Left ventricle myocardium superior (tissue), 1 donor: ENCODE data around the gene CLPTM1L. TPM values are rescaled to one million over a fixed set of nuclear protein-coding genes. Genes with fewer than 3 reads are reported as not detected.
"Not testable (repeated sequence)": the region's sequence is repeated elsewhere in the genome, so short reads cannot be mapped to it uniquely, and the experiment has no call there.

Experiments
- ATAC-seq: fragments of 200-7000 bp; cut with Tn5 transposase; one replicate; pipeline ENCODE4 v1.9.1; 2020; ENCODE audit warnings: mild to moderate bottlenecking, moderate library complexity
- DNase-seq: peaks from one replicate; pipeline ENCODE4 v3.0.0-alpha.2; 2020
- intact Hi-C: fragments of 100-400 bp; cut with micrococcal nuclease; formaldehyde crosslinking; loops from one replicate; pipeline ENCODE4 v1.11.0; 2022
- total RNA-seq: library from RNA; stranded (reverse); fragmentation: NEBNext Ultra II Directional; extraction: Animal tissue kit (Norgen Biotek cat#: 25700); gene quantifications from one replicate; pipeline ENCODE4 v1.2.1, GENCODE V29; 2021
- donor health status: DM: no; HTN: yes; CAD: no; lungs with severe emphysema.

Gene CLPTM1L
- total RNA-seq, 1 donor from 2014 or later = 31.5 TPM

DNA sequence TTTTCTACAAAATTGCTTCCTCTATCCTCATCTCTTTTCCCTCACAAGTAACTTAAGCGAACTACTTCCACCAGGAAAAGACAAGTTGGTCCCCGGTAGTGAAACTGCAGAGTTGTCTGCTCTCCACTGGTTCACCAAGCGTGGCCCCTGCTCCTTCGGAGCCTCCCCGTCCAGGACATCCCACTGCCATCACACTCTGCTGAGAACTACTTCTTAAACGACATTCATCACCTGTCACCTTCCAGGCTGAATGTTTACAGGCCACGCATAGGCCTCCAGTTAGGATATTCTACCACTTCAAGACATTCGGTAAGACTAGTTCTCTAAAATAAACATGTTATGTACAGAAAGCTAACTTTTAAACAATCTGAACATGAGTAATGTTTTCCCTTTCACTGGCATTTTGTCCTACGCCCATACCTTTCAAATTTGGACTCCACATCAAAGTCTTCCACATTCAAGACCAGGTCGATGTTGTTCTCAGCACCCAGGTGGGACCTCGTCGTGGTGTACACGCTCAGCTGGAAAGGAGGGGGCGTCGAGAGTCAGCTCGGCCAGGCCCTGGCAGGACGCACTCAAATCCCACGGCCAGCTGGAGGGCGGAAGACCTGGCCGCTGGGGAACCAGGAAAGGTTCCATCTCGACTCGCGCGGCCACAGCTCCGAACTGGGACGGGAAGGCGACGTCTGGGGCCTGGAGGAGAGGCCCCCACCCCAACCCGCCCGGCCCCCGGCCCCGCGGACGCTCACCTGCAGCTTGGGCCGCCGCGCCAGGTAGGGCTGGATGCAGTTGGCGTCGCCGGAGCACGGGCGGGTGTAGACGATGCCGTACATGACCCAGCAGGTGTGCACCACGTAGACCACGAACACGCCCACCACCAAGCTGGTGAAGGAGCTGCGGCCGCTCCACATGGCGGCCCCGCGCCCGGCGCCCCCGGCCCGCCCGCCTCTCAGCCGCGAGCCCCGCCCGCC, 683 bp downstream of the CLPTM1L start:
- intact Hi-C loops = no loop called here
- ATAC-seq (no peak), DNase-seq (no peak)

DNA sequence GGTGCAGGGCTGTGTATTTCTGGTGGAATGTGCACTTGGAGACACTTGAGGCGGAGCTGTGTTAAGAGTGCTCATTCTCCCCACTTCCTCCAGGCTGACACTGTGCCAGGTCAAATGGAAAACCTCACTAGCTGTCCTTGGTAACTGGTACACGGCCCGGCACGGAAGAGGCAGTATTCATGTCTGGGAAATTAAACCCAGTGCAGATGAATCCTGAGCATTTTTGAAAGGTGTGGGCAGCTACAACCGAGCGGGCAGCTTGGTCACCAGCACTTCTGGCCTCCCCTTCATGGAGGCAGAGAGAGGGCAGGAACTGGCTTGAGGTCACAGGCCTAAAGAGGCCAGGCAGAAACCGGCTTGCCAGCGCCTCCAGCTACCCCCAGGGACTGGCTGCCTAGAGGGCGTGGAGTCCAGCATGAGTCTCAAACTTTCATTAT, 1.6 kb downstream of the CLPTM1L start:
- ATAC-seq (no peak), DNase-seq (peak; percentile 27)
- intact Hi-C loops = no loop called here

DNA sequence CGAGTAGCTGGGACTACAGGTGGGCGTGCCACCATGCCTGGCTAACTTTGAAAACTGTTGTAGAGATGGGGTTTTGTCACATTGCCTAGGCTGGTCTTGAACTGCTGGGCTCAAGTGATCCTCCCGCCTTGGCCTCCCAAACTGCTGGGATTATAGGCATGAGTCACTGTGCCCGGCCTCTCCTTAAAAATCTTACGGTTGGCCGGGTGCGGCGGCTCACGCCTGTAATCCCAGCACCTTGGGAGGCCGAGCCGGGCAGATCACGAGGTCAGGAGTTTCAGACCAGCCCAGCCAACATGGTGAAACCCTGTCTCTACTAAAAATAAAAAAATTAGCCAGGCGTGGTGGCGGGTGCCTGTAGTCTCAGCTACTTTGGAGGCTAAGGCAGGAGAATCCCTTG, 2.2 kb downstream of the CLPTM1L start:
- DNase-seq = peak; percentile 7
- intact Hi-C loops, ATAC-seq: not testable (repeated sequence)

DNA sequence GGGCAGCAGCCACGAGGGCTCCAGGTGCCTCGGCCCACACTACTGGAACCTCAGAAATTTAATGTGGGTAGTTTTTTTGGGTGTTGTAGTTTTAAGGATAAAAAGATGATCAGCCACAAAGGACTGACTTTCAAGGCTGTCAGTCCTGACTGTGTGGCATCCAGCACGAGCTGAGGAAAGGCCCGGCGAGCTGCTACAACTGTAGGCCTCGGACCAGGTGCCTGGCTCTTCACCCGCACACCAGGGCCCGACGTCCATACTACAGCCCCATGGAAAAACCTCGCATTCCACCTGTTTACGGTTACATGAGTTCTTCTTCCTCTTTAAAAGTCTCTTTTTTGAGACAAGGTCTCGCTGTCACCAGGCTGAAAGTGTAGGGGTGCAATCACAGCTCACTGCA, 2.6 kb downstream of the CLPTM1L start:
- intact Hi-C loops = no loop called here
- peak; percentile 14 for DNase-seq
- no peak for ATAC-seq

DNA sequence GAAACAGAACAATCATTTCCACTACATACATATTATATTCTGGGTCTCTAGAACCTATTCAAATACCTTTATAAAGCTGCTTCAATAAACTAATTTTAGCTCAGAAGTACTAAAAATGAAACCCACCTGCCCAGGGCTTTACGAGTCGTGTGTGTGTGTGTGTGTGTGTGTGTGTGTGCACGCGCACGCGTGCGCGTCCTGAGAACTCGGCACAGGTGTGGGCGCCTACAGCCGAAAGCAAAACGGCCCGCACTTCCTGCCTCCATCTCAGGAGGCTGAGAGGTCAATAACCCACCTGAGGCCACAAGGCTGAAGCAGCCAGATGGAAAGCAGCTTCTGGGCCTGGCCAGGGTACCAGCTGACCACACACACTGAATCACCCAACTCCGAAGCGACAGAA, 3.0 kb downstream of the CLPTM1L start:
- ATAC-seq (no peak), DNase-seq (peak; percentile 13)
- intact Hi-C loops = no loop called here

DNA sequence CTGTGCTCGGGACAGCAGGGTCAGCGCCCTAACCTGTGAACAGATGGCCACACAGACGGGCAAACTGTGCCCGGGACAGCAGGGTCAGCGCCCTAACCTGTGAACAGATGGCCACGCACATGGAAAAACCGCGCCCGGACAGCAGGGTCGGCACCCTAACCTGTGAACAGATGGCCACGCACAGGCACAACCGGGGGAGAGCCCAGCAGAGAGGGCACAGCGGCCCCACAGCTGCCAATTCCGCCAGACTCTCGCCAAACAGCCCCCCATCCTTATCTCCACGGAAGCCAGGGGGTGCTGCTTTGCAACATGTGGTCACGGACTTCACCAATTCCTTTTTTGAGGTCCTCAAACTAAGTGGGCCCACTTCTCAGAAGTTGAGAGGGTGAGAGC, 5.1 kb downstream of the CLPTM1L start:
- intact Hi-C loops, ATAC-seq: not testable (repeated sequence)
- peak; percentile 10 for DNase-seq

DNA sequence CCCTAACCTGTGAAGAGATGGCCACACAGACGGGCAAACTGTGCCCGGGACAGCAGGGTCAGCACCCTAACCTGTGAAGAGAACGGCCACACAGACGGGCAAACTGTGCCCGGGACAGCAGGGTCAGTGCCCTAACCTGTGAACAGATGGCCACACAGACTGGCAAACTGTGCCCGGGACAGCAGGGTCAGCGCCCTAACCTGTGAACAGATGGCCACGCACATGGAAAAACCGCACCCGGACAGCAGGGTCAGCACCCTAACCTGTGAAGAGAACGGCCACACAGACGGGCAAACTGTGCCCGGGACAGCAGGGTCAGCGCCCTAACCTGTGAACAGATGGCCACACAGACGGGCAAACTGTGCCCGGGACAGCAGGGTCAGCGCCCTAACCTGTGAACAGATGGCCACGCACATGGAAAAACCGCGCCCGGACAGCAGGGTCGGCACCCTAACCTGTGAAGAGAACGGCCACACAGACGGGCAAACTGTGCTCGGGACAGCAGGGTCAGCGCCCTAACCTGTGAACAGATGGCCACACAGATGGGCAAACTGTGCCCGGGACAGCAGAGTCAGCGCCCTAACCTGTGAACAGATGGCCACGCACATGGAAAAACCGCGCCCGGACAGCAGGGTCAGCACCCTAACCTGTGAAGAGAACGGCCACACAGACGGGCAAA, 5.6 kb downstream of the CLPTM1L start:
- intact Hi-C loops, ATAC-seq: not testable (repeated sequence)
- DNase-seq = peak; percentile 12

DNA sequence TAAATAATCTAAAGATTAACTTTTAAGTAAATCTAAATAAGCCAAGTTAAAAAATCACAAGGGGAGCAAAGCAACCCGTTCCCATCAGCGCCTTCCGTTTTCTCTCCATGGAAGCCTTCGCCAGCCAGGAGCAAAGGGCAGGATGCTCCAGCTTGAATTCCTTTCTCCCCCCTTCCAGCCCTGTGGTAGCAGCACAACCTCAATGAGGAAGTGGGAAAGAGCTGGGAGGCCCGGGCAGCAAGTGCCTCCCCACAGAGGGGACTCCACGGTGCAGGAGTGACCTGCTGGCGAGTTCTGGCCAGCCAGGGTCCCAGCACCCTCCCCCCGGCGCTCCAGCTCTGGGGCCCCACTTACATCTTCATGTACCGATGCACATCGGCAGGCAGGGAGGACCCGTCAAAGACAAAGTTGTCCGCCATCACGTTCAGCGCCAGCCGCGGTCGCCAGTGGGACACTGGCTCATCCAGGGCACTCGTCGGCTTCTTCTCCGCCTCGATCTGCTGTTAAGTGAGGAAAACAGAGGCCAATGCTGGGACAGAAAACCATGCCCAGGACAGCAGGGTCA, 6.3 kb downstream of the CLPTM1L start:
- DNase-seq = peak; percentile 15
- no peak for ATAC-seq
- intact Hi-C loops = no loop called here

DNA sequence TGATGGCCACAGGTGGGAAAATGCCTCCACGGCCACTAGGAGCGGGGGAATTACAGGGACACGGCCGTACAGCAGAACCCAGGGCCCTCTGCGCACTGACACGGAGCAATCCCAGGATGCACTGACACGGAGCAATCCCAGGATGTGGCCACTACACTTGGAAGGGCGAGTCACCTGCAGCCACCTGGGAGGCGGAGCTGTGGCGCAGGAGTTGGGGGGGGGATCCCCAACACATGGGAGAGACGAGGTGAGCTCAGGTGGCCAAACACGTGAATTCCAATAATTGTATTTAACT, 6.8 kb downstream of the CLPTM1L start:
- ATAC-seq (no peak), DNase-seq (peak; percentile 20)
- intact Hi-C loops = no loop called here

DNA sequence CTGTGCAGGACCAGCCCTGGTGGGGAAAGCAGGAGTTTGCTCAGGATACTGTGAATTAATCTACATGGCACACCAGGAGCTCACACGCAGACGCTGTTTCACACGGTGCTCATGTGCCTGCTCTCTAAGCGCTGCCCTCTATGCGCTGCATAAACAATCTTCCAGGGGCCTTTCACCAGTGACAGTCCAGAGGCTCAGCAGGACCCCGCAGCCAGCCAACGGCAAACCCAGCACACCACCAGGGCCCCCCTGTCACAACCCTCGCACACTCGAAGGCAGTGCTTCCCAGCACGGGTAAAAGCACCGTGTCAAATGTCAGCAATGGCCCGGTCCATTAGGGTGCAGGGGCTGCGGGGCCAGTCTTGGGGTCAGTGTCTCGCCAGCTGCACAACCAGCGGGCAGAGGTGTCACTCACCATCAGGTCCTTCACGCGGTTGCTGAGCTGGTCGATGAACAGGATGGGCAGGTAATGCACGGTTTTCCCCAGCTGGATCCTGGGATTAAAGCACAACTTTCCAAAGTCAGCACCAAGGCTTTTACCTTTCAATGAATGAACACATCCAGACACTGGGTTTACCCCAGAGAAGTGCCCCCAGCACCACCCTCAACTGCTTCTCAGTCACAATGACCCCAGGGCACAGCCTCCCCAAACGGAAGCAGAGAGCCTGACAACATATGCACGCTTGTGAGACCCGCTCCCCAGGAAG, 7.3 kb downstream of the CLPTM1L start:
- intact Hi-C loops = no loop called here
- ATAC-seq = no peak
- peak; percentile 22 for DNase-seq

DNA sequence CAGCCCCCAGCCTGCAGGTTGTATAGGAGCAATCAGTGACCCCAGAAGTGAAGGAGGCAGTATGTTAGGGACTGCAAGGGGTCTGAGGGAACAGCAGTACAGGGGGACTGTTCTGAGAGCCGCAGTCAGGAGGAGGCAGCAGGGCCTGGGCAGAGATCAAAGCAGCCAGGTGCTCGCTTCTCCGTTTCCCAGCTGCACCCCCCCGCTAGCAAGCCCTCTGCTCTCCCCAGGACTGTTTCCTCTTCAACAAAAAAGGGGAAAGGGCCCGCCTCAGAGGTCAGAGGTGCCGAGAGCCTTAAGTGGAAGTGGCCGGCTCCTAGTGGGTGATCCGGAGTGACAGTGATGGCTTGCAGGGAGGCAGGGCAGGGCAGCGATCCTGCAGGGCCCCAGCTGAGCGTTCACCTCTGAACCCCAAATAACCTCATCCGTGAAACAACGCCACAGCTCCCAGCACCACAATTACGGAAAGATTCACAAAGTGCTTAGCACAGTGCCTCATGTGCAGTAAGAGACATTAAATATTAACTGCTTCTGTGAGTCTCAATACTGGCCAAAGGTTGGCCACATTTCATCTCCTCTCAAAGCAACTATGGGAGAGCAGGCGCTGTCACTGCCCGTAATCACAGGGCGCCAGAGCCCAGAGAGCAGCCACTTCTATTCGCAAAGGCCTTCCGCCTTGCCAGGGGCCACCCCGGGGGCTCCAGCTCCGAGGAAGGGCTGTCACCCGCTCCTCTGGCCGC, 8.0 kb downstream of the CLPTM1L start:
- peak; percentile 20 for DNase-seq
- ATAC-seq = no peak
- intact Hi-C loops = no loop called here

DNA sequence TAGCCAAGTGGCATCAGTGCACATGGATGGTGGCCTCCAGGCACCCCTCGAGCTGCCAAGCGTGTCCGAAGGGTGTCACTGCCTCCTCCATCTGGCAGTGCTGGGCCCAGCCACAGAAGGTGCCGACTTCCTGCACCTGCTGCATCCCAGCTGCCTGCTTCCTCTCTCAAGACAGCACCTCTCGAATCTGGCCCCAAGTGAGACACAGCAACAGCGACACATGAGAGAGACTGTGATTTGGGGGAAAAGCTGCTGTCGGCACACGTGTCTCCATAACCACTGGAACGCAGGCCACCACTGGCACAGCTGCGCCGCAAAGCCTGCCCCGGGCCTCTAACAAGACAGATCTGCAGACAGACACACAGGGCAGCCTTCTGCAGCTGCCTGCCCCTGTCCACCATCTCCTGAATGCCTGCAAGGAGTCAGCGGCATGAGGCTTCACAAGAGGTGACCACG, 8.8 kb downstream of the CLPTM1L start:
- ATAC-seq = no peak
- peak; percentile 12 for DNase-seq
- intact Hi-C loops = no loop called here

DNA sequence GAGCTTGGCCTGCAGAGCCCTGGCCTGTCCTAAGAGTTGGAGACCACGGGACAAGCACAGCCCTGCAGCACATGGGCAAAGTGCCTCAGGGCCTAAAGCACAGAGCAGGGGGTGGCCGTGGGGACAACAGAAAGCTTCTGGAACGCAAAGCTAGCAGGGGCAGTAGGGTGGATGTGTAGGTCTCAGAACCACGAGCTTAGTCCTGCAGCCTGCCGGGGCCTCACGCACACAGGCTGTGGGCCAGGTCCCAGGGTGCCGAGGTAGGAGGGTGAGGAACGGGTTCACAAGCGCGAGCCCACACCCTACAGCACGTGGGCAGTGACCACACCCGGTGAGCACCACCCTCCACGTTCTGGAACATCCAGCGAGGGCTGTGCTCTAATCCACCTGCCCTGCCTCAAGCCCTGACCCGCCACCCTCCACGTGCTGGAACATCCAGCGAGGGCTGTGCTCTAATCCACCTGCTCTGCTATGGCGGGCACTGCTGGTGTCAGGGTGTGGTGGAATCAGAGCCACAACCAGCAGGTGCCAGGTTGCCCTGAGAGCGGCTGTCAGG, 9.3 kb downstream of the CLPTM1L start:
- ATAC-seq (no peak), DNase-seq (no peak)
- intact Hi-C loops = no loop called here

DNA sequence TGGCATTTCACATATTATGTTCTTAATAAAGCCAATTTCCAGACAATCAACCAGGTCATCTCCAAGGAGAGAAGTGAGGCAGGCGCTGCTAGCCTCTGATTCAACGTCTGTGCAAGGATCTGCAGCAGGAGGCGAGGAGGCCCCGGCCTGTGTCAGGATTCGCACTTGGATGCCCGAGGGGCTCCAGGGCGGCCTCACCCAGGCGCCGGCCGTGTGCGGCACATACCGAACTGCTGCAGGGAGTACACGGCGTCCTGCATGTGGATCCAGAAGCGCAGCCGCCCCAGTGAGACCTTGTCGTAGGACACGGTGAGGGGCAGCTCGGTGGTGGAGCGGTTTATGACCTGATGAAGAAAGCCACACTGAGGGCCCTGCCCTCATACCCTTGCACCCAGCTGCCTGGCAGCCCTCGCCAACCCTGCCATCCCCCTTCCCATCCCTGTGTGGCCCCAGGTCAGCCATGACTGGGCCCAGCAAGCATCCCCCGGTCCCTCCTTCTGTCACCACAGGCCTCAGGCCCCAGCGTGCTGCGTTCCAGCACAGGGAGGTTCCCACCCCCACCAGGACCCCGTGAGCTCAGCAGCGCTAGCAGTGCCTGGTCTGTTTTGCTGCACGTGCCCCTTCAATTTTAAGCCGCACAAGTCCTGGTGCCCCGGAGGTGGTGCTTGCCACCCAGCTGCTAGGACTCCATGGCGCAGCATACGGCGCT, 9.9 kb downstream of the CLPTM1L start:
- intact Hi-C loops = no loop called here
- ATAC-seq (no peak), DNase-seq (peak; percentile 19)

DNA sequence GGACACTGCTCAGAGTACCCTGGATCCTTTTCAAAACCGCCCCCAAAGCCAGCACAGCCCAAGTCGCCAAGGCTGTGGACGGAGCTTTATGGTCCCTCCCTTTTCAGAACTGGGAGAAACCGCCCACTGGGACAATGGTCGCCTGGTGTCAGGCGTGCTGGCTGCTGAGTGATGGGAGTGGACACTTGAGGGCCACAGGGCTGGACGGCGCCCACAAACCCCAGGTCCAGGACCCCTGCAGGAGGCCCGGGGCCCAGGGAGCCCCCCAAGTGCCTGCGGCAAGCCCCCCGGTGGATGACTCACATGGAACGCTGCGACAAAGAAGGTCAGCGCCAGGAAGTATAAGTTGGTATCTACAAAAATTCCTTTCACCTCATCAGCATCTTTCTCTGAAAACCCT, 10.9 kb downstream of the CLPTM1L start:
- intact Hi-C loops = no loop called here
- DNase-seq = no peak
- no peak for ATAC-seq

DNA sequence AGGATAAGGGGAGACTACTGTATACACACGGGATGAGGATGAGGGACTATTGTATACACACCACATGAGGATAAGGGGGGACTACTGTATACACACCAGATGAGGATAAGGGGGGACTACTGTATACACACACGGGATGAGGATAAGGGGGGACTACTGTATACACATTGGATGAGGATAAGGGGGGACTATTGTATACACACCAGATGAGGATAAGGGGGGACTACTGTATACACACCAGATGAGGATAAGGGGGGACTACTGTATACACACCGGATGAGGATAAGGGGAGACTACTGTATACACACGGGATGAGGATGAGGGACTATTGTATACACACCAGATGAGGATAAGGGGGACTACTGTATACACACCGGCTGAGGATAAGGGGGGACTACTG, 11.6 kb downstream of the CLPTM1L start:
- ATAC-seq, DNase-seq, intact Hi-C loops: not testable (repeated sequence)

DNA sequence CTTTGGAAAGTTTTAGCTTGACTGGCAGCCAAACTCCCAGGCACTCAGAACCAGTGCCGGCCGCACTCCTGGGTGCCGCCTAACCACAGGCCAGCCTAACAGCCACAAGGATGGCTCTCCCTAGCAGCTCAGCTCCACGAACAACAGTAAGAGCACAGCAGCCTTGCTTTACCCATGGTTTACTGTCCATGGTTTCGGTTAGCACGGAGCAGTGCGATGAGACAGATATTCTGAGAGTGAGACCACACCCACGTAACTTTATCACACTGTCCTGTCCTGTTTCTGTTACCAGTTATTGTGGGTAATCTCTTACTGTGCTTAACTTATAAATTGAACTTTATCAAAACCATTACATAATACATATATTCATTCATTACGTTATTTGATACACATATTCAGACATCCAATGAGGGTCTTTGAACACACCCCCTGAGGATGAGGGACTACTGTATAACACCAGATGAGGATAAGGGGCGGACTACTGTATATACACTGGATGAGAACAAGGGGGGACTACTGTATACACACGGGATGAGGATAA, 12.4 kb downstream of the CLPTM1L start:
- ATAC-seq = no peak
- no peak for DNase-seq
- intact Hi-C loops = no loop called here
